PFSK-1 (cell line): ENCODE measurements around the gene NRAP.

Source experiments
- POLR2AphosphoS5 ChIP-seq: IDR thresholded peaks from 2 replicates; pipeline ENCODE4 v1.6.1; 2012; ENCODE audit warnings: low read depth, mild to moderate bottlenecking, control low read depth, low read length, moderate library complexity
- REST ChIP-seq, 2 experiments: IDR thresholded peaks; 2 replicates each; pipeline versions ENCODE4 v1.6.1 to v1.8.0; 2011 to 2012; ENCODE audit warnings: low read depth in 2 of 2, low read length in 2 of 2, control low read depth in 1 of 2, inconsistent platforms in 1 of 2, mild to moderate bottlenecking in 1 of 2, moderate library complexity in 1 of 2; ENCODE audit not compliant: insufficient read depth in 1 of 2
- TAF1 ChIP-seq: IDR thresholded peaks from 2 replicates; pipeline ENCODE4 v1.6.1; 2012; ENCODE audit warnings: low read length, control low read depth, borderline replicate concordance; ENCODE audit not compliant: insufficient read depth

GRCh38 chr10:113648478-113648877 is 15.4 kb downstream of the NRAP start:
- no peak for TF ChIP-seq POLR2AphosphoS5
- TF ChIP-seq TAF1 = no peak
- TF ChIP-seq REST (IDR thresholded peaks at IDR 0.05; ENCODE audit: insufficient read depth in 1 of 2, low read depth in 2 of 2, low read length in 2 of 2) = no peak
